GM12875 (cell line): ENCODE measurements around the gene EFCAB12.

Source experiments
- H3K4me3 ChIP-seq: one replicate; pipeline ENCODE4 v1.5.1; 2011; ENCODE audit warnings: low read depth, low read length, control low read depth
- TF ChIP-seq, protein P1 (sequence below): IDR thresholded peaks from 2 replicates; pipeline ENCODE4 v1.5.1; 2011; ENCODE audit warnings: low read depth, mild to moderate bottlenecking, control low read depth, inconsistent platforms, low read length, moderate library complexity, borderline replicate concordance; ENCODE audit not compliant: insufficient read depth

EFCAB12 gene

DNA sequence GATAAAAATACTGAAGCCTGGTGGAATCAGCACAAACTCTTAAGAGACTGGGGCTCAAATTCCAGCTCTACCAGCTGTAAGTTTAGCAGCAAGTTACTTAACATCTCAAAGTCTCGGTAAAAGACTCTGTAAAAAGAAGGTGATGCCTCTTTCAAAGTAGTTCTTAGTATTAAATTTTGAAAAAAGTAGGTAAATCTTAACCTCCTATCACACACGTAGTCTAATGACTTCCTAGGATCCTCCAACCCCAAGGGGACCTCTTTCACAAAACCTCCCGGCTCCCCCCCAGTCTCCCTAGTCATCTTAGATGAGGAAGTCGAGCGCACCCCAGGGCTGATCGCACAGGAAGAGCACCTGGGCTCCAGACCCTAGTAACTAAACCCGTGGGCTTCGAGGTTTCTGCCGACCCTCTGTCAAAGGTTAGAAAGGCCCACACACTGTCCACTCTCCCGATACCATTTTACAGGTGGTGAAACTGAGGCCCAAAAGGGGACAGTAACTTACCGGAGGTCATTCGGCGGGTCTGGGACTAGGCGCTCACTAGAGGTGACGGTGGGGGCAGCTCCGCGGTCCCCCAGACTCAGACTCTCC, 10.9 kb upstream of the EFCAB12 start:
- peak overlapping the region; percentile 95 for H3K4me3 ChIP-seq
- TF ChIP-seq, protein P1, sequence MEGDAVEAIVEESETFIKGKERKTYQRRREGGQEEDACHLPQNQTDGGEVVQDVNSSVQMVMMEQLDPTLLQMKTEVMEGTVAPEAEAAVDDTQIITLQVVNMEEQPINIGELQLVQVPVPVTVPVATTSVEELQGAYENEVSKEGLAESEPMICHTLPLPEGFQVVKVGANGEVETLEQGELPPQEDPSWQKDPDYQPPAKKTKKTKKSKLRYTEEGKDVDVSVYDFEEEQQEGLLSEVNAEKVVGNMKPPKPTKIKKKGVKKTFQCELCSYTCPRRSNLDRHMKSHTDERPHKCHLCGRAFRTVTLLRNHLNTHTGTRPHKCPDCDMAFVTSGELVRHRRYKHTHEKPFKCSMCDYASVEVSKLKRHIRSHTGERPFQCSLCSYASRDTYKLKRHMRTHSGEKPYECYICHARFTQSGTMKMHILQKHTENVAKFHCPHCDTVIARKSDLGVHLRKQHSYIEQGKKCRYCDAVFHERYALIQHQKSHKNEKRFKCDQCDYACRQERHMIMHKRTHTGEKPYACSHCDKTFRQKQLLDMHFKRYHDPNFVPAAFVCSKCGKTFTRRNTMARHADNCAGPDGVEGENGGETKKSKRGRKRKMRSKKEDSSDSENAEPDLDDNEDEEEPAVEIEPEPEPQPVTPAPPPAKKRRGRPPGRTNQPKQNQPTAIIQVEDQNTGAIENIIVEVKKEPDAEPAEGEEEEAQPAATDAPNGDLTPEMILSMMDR: no peak

DNA sequence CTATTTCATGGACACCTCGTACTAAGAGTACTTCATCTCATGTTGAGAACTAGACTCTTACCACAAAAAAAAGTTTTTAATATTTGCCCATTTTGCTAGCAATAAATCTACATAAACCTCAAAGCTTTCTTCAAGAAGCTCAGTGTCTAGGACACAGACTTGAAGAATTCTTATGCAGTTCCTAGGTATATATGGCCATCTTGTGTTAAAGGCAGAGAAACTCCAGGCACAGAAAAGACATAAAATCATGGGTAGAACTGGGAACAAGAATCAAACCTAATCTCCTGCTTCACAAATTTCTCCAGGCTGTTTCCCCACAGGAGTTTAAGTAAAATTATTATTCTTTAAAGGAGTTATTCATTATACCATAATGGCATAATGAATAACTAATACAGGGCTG, 6.9 kb upstream of the EFCAB12 start:
- H3K4me3 ChIP-seq: peak overlapping the region; percentile 13
- TF ChIP-seq, protein P1: no peak

DNA sequence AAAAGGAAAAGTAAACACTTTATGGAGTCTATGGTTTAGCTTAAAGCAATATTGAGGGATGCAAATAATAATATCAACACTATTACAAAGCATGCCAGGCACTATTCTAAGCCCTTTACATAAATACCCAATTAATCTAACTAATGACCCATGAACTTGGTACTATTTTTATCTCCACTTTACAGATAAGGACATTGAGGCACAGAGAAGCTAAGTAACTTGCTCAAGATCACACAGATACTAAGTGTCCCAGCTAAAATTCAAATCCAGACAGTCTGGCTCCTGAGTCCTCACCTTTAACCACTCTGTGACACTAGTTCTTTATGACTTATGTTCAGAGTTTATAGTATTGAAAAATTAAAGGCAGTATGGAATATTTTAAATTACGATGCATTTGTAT, 5.7 kb upstream of the EFCAB12 start:
- TF ChIP-seq, protein P1: no peak
- H3K4me3 ChIP-seq: no peak overlapping the region

DNA sequence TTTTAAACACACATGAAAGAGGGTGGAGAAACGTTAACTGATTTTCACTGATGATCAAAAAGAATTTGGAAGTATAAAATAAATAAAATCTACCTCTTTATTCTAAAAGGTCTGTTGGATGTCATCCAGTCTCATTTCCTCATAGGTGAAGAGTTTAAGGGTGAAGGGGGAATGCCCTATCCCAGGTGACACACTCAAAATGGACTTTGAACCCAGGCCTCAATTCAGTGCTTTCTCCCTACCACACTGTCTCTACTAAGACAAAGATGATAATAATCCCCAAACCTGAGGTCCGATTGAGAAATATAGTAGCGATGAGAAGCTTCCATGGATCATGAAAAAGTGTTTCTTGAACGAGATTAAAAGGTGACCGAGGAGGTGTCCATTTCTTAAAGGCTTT, 5.1 kb upstream of the EFCAB12 start:
- H3K4me3 ChIP-seq: no peak overlapping the region

DNA sequence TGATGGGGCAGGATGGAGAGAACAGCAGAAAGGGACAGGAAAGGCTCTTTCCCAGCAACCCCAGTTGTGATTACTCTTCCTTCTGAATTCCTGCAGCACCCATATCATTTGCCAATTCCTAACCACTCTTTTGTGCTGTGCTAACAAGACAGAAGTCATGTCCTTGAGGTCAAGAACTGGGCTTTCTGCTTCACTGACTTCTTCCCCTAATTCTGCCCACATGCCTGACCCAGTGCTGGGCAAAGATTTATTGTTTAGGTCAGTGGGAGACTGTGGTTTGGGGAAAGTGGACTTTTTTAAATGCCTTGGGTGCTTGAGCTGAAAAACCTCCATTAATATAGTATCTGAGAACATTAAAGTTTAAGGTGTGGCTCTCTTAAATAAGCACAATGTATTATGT, 4.2 kb upstream of the EFCAB12 start:
- no peak overlapping the region for H3K4me3 ChIP-seq
- TF ChIP-seq, protein P1: no peak

More for the DNA sequence above, 5.1 kb upstream of the EFCAB12 start:
- TF ChIP-seq, protein P1: no peak

DNA sequence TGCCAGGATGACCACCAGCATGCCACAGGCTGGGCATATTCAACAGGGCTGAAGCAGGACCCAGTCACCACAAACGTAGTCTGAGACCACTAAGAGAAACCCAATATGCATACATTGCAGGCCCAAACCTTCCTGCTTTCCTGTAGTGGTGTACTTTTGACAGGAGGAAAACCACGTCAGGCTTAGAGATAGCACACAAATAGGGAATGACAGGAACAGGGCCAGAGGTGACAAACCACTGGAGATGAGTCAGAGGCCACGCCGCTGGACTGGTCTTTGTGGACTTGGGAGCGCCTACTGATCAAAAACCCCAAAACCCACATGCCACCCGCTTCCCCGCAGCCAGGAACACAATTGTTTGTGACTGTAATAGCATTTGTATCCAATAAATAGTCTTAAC, 3.6 kb upstream of the EFCAB12 start:
- TF ChIP-seq, protein P1: no peak
- H3K4me3 ChIP-seq: no peak overlapping the region

DNA sequence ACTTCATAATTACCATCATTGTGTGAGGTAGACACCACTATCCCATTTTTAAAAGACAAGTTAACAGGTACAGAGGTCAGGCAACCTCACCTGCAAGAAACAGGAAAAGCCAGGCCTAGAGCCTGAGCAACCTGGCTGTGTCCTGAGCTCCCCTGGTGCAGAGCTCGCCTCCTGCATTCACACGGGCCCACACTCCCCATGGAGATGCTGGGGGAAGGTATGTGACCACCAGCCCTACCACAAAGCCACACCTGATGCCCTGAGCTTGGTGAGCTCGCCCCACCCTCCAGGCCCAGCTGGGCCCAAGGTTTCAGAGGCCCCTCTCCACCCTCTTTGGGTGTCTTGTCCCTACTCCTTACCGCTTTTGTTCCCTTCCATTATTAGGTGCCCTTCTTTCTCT, 1.2 kb upstream of the EFCAB12 start:
- H3K4me3 ChIP-seq: no peak overlapping the region
- TF ChIP-seq, protein P1: no peak
